ENCODE results near the gene PCED1B. TPM values are rescaled to one million over a fixed set of nuclear protein-coding genes. Genes with fewer than 3 reads are reported as not detected.
A peak's percentile ranks its signal among the peaks of the same experiment; 100 is the strongest.
"Not testable (repeated sequence)": the region's sequence is repeated elsewhere in the genome, so short reads cannot be mapped to it uniquely, and the experiment has no call there.

PCED1B gene
- total RNA-seq, 1 donor from 2014 or later = 0.55 TPM

DNA sequence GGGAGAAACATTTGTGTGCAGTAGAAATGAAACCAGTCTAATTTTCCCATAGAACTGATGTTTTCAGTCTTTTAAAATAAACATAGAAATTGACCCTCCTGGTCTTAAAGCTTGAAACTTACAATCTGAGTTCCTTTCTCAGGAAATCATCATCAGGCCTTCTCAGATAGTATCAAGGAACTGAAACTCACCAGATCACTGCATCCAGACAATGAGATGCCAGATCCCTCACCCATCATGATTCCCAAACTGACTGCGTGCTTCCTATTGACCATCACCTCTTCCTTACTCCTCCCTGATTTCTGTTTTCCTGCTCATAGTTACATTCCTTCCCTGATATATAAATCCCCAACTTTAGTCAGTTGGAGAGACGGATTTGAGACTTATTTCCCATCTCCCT lies 195.3 kb downstream of the PCED1B start:
- no peak for DNase-seq
- H3K4me3 ChIP-seq = no peak overlapping the region
- H3K27me3 ChIP-seq (ENCODE audit: low read depth) = peaks cover 8% of the 10 kb centered on the region
- peaks cover 21% of the 10 kb centered on the region for H3K4me1 ChIP-seq
- H3K27ac ChIP-seq (replicated peaks) = no peak overlapping the region
- no peaks in the 10 kb centered on the region for H3K9me3 ChIP-seq (replicated peaks)
- intact Hi-C loops (cut with micrococcal nuclease) = no loop called here
- TF ChIP-seq, protein P1, sequence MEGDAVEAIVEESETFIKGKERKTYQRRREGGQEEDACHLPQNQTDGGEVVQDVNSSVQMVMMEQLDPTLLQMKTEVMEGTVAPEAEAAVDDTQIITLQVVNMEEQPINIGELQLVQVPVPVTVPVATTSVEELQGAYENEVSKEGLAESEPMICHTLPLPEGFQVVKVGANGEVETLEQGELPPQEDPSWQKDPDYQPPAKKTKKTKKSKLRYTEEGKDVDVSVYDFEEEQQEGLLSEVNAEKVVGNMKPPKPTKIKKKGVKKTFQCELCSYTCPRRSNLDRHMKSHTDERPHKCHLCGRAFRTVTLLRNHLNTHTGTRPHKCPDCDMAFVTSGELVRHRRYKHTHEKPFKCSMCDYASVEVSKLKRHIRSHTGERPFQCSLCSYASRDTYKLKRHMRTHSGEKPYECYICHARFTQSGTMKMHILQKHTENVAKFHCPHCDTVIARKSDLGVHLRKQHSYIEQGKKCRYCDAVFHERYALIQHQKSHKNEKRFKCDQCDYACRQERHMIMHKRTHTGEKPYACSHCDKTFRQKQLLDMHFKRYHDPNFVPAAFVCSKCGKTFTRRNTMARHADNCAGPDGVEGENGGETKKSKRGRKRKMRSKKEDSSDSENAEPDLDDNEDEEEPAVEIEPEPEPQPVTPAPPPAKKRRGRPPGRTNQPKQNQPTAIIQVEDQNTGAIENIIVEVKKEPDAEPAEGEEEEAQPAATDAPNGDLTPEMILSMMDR (IDR thresholded peaks at IDR 0.05; ENCODE audit: borderline replicate concordance) = no peak
- H3K36me3 ChIP-seq = no peaks in the 10 kb centered on the region

DNA sequence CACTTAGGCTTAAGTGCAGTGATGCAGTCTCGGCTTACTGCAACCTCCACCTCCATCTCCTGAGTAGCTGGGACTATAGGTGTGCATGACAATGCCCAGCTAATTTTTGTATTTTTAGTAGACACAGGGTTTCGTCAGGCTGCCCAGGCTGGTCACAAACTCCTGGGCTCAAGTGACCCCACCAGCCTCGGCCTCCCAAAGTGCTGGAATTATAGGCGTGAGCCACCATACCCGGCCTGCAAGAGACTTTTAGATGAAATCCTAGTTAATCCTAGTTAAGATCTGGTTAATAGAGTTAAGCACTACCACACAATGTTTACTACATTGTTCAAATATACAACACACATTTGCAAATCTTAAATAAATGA lies 196.8 kb downstream of the PCED1B start:
- no peak overlapping the region for H3K4me3 ChIP-seq
- H3K27ac ChIP-seq (replicated peaks) = peak overlapping the region; percentile 36
- TF ChIP-seq, protein P1 (IDR thresholded peaks at IDR 0.05; ENCODE audit: borderline replicate concordance) = no peak
- no peaks in the 10 kb centered on the region for H3K36me3 ChIP-seq
- no peaks in the 10 kb centered on the region for H3K9me3 ChIP-seq (replicated peaks)
- DNase-seq = no peak
- H3K4me1 ChIP-seq = peaks cover 21% of the 10 kb centered on the region
- H3K27me3 ChIP-seq (ENCODE audit: low read depth) = peaks cover 2% of the 10 kb centered on the region
- intact Hi-C loops (cut with micrococcal nuclease) = no loop called here

DNA sequence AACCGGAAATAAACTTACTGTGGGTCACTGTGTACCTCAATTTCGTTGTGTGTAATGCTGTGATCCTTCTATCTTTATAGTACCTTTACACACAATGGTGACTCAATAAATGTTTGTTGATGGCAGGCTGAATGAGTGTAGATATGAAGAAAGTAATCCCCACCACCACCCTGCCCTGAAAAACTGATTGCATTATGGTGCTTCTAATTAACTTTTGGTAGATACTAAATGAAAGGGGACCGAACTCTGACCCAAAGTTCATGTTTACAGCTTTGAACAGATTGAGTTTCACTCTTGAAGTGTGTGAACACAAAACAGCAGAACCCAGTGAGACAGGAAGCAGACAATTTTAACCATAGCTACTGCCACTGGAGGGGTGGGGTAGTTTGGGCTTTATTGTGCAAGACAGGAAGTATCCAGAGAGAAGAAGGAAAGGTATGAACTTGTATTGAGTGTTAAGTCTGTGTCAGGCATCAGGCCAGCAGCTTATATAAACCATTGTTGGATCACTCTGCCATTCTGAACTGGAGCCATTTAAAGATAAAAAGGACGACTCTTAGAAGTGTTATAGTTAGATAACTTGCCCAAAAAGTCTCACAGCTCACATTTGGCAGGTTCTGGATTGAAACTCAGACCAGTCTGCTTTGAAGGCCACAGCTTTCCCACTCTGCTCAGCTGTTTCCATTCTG lies 197.3 kb downstream of the PCED1B start:
- Histone ChIP-seq H3K36me3 (no peaks in the 10 kb centered on the region), H3K4me1 (peaks cover 21% of the 10 kb centered on the region), H3K27ac (replicated peaks) (peak overlapping the region; percentile 36), H3K9me3 (replicated peaks) (no peaks in the 10 kb centered on the region), H3K4me3 (no peak overlapping the region), H3K27me3 (ENCODE audit: low read depth) (no peaks in the 10 kb centered on the region)
- TF ChIP-seq, protein P1 (IDR thresholded peaks at IDR 0.05; ENCODE audit: borderline replicate concordance) = no peak
- intact Hi-C loops (cut with micrococcal nuclease) = no loop called here
- no peak for DNase-seq

DNA sequence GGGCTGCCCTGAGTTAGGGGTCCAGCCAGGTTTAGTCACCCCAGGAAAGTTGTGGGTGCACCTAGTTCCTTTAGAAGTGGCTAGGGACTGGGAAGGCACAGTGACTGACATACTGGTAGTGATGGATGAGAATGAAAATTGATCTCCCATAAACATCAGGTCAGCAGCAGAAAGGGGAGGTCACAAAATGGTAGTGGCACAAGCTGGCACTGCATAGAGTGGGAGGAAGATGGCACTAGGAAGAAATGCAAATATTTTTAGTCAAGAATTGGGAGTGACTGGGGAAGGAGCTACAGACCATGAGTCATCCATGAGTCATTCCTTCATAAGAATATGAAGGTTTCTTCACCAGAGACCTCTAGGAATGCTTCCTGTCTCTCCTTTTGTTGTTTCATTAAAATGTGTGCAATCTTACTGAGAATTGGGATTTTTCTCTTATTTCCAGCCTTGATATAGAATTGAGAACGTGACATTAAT lies 198.6 kb downstream of the PCED1B start:
- no peaks in the 10 kb centered on the region for H3K9me3 ChIP-seq (replicated peaks)
- peaks cover 21% of the 10 kb centered on the region for H3K4me1 ChIP-seq
- TF ChIP-seq, protein P1 (IDR thresholded peaks at IDR 0.05; ENCODE audit: borderline replicate concordance) = no peak
- no peaks in the 10 kb centered on the region for H3K27me3 ChIP-seq (ENCODE audit: low read depth)
- intact Hi-C loops (cut with micrococcal nuclease) = no loop called here
- H3K36me3 ChIP-seq = no peaks in the 10 kb centered on the region
- no peak for DNase-seq
- H3K4me3 ChIP-seq = no peak overlapping the region
- no peak overlapping the region for H3K27ac ChIP-seq (replicated peaks)

DNA sequence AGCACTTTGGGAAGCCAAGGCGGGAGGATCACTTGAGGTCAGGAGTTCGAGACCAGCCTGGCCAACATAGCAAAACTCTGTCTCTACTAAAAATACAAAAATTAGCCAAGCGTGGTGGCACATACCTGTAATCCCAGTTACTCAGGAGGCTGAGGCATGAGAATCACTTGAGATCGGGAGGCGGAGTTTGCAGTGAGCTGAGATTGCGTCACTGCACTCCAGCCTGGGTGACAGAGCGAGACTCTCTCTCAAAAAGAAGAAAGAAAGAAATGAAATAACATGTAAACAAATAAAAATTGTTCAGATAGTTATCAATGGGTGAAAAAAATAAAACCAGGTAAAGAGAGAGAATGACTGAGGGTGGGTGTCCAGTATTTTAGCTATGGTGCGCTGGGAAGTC lies 200.3 kb downstream of the PCED1B start:
- intact Hi-C loops (cut with micrococcal nuclease); H3K36me3 ChIP-seq; H3K27me3 ChIP-seq (ENCODE audit: low read depth); H3K9me3 ChIP-seq (replicated peaks); H3K27ac ChIP-seq (replicated peaks); H3K4me3 ChIP-seq; DNase-seq: not testable (repeated sequence)
- H3K4me1 ChIP-seq = peaks cover 21% of the 10 kb centered on the region

DNA sequence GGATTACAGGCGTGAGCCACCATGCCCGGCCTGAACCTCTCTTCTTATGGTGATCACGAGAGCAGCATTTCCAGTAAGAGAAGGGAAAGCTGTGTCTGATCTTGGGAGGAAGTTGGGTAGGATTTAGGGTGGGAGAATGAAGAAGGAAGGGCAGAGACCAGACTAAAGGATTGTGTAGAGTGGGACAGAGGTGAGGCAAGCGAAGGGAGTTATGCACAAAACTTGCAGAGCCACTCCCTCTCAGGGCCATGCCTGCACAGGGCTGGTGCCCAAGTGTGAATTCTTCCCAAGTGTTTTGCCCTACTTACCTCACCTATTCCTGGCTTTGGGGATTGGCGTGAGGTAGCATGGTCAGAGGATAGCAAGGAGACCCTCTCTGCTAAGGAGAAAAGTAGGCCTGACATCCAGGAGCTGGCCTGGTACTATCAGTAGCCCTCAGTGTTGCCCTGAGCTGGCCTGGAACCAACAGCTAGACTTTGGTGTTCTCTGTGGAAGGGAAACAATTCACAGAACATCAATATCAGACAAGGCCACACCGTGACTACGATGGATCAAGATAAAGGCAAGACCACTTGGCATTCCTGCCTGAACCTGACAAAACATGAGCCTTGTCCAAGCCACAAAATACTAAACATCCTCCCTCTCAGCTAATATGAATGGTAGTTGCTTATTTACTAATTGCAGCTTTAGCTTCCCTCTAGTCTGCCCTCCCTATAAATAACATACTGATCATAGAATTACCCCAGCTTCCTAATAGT lies 201.3 kb downstream of the PCED1B start:
- no peaks in the 10 kb centered on the region for H3K9me3 ChIP-seq (replicated peaks)
- intact Hi-C loops (cut with micrococcal nuclease) = no loop called here
- peaks cover 21% of the 10 kb centered on the region for H3K4me1 ChIP-seq
- no peaks in the 10 kb centered on the region for H3K36me3 ChIP-seq
- H3K27me3 ChIP-seq (ENCODE audit: low read depth) = no peaks in the 10 kb centered on the region
- no peak overlapping the region for H3K4me3 ChIP-seq
- TF ChIP-seq, protein P1 (IDR thresholded peaks at IDR 0.05; ENCODE audit: borderline replicate concordance) = no peak
- no peak for DNase-seq
- H3K27ac ChIP-seq (replicated peaks) = no peak overlapping the region

Data from left ventricle myocardium inferior (tissue), 1 donor.